Glutamatergic neuron (in vitro differentiated cells): ENCODE results near the gene PSRC1. TPM values are rescaled to one million over a fixed set of nuclear protein-coding genes. Genes with fewer than 3 reads are reported as not detected.

ENCODE experiments used
- DNase-seq: peaks from one replicate; pipeline ENCODE4 v3.0.0; 2022
- H3K27ac Mint-ChIP-seq: one replicate; pipeline ENCODE4 v1.8.0; 2020; ENCODE audit warnings: mild to moderate bottlenecking, mixed read lengths, inconsistent platforms; ENCODE audit not compliant: unreplicated experiment
- H3K27me3 Mint-ChIP-seq: one replicate; pipeline ENCODE4 v1.8.0; 2020; ENCODE audit warnings: mild to moderate bottlenecking, moderate library complexity, mixed read lengths, inconsistent platforms; ENCODE audit not compliant: unreplicated experiment
- H3K36me3 Mint-ChIP-seq: one replicate; pipeline ENCODE4 v1.8.0; 2020; ENCODE audit warnings: mild to moderate bottlenecking, mixed read lengths, inconsistent platforms; ENCODE audit not compliant: unreplicated experiment
- H3K4me1 Mint-ChIP-seq: one replicate; pipeline ENCODE4 v1.8.0; 2020; ENCODE audit warnings: mild to moderate bottlenecking, low read depth, mixed read lengths, inconsistent platforms; ENCODE audit not compliant: unreplicated experiment
- H3K4me3 Mint-ChIP-seq: one replicate; pipeline ENCODE4 v1.8.0; 2020; ENCODE audit warnings: mild to moderate bottlenecking, mixed read lengths, inconsistent platforms; ENCODE audit not compliant: unreplicated experiment
- H3K9me3 Mint-ChIP-seq: one replicate; pipeline ENCODE4 v1.8.0; 2020; ENCODE audit warnings: mild to moderate bottlenecking, moderate library complexity, mixed read lengths, inconsistent platforms; ENCODE audit not compliant: unreplicated experiment
- total RNA-seq: library from RNA; stranded (reverse); fragmentation: NEBNext Ultra II Directional; extraction: Animal tissue kit (Norgen Biotek cat#: 25700); gene quantifications from one replicate; pipeline ENCODE4 v1.2.1, GENCODE V29; 2021; ENCODE audit not compliant: unreplicated experiment
- TF ChIP-seq, protein P1 (sequence below): fragments of 200-600 bp; sonication (generic); IDR thresholded peaks from one replicate; pipeline ENCODE4 v1.5.0; 2021; ENCODE audit not compliant: partially characterized antibody, unreplicated experiment

PSRC1 gene
- total RNA-seq, 1 donor from 2014 or later, result 13.9 TPM

- H3K27ac Mint-ChIP-seq, result no peak overlapping the region
- no peaks in the 10 kb centered on the region for H3K36me3 Mint-ChIP-seq
- H3K4me1 Mint-ChIP-seq, result peaks cover 11% of the 10 kb centered on the region
- peaks cover 8% of the 10 kb centered on the region for H3K27me3 Mint-ChIP-seq
- DNase-seq, result no peak
- H3K9me3 Mint-ChIP-seq, result peaks cover 4% of the 10 kb centered on the region
- no peak overlapping the region for H3K4me3 Mint-ChIP-seq
- TF ChIP-seq, protein P1, sequence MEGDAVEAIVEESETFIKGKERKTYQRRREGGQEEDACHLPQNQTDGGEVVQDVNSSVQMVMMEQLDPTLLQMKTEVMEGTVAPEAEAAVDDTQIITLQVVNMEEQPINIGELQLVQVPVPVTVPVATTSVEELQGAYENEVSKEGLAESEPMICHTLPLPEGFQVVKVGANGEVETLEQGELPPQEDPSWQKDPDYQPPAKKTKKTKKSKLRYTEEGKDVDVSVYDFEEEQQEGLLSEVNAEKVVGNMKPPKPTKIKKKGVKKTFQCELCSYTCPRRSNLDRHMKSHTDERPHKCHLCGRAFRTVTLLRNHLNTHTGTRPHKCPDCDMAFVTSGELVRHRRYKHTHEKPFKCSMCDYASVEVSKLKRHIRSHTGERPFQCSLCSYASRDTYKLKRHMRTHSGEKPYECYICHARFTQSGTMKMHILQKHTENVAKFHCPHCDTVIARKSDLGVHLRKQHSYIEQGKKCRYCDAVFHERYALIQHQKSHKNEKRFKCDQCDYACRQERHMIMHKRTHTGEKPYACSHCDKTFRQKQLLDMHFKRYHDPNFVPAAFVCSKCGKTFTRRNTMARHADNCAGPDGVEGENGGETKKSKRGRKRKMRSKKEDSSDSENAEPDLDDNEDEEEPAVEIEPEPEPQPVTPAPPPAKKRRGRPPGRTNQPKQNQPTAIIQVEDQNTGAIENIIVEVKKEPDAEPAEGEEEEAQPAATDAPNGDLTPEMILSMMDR, result no peak
Measured at GRCh38 chr1:109269212-109269980, 13.5 kb downstream of the PSRC1 start.

DNA sequence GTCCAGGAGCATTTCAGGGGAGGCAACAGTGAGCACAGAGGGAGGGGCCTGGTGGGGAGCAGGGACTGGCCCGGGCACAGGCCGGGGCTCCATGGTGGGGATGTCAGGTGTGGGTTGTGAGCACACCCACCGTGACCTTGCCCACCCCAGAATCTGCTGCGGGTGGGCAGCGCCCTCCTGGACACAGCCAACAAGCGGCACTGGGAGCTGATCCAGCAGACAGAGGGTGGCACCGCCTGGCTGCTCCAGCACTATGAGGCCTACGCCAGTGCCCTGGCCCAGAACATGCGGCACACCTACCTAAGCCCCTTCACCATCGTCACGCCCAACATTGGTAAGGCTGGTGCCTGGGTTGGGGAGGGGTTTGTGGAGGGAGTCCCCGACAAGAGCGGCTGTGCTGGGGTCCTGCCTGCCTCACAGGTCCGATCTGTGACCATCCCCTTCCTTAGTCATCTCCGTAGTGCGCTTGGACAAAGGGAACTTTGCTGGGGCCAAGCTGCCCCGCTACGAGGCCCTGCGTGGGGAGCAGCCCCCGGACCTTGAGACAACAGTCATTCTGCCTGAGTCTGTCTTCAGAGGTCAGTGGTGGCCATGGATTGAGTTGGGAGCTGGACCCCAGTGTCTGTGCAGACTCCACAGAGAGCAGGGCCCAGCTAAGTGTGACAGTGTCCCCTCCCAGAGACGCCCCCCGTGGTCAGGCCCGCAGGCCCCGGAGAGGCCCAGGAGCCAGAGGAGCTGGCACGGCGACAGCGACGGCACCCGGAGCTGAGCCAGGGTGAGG is 14.3 kb downstream of the PSRC1 start:
- Mint-ChIP-seq H3K4me1 (peaks cover 7% of the 10 kb centered on the region), H3K4me3 (no peak overlapping the region), H3K9me3 (peaks cover 2% of the 10 kb centered on the region), H3K27me3 (peaks cover 8% of the 10 kb centered on the region), H3K36me3 (no peaks in the 10 kb centered on the region), H3K27ac (no peak overlapping the region)
- TF ChIP-seq, protein P1, result no peak
- no peak for DNase-seq

GRCh38 chr1:109267743-109268300 is 15.1 kb downstream of the PSRC1 start:
- TF ChIP-seq, protein P1, result no peak
- Mint-ChIP-seq H3K27ac (no peak overlapping the region), H3K9me3 (peaks cover 2% of the 10 kb centered on the region), H3K36me3 (no peaks in the 10 kb centered on the region), H3K4me3 (no peak overlapping the region), H3K27me3 (peaks cover 8% of the 10 kb centered on the region), H3K4me1 (peaks cover 7% of the 10 kb centered on the region)
- DNase-seq, result no peak

DNA sequence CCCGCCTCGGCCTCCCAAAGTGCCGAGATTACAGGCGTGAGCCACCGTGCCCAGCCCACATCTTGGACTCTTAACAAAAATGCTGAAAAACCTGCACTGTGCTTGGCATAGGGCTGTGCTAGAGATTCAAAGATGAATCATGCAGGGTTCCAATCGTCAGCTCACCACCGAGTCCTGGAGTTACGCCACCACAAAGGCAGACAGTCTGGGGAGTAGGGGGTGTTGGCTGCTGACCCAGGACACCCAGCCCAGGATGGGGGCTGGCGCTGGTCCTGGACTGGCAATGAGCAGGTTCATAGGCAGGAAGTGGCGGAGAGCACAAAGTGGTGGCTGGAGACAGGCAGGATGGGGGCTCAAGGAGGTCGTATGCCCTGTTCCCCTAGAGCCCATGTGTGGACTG is 16.0 kb downstream of the PSRC1 start:
- no peak overlapping the region for H3K4me3 Mint-ChIP-seq
- no peak overlapping the region for H3K27ac Mint-ChIP-seq

More for the DNA sequence above, 16.0 kb downstream of the PSRC1 start:
- TF ChIP-seq, protein P1, result no peak
- peaks cover 7% of the 10 kb centered on the region for H3K4me1 Mint-ChIP-seq
- H3K36me3 Mint-ChIP-seq, result no peaks in the 10 kb centered on the region
- H3K9me3 Mint-ChIP-seq, result peaks cover 2% of the 10 kb centered on the region
- H3K27me3 Mint-ChIP-seq, result peaks cover 7% of the 10 kb centered on the region
- DNase-seq, result no peak
